K562 (cell line): ENCODE data around the gene PABPC1L. TPM values are rescaled to one million over a fixed set of nuclear protein-coding genes. Genes with fewer than 3 reads are reported as not detected.

Source experiments
- KDM4B ChIP-seq, 2 experiments: fragments of 450-650 bp in 1 of 2; sonication (generic) in 1 of 2; IDR thresholded peaks; 2 replicates each; pipeline ENCODE4 v1.6.1; 2016 to 2017; ENCODE audit warnings: borderline replicate concordance in 2 of 2, antibody characterized with exemption in 1 of 2, low read depth in 1 of 2, mild to moderate bottlenecking in 1 of 2
- L3MBTL2 ChIP-seq: fragments of 450-650 bp; IDR thresholded peaks from 2 replicates; pipeline ENCODE4 v1.6.1; 2016; ENCODE audit warnings: mild to moderate bottlenecking, moderate library complexity
- NCOA1 ChIP-seq: fragments of 450-650 bp; IDR thresholded peaks from 2 replicates; pipeline ENCODE4 v1.6.1; 2016; ENCODE audit warnings: low read depth
- VEZF1 ChIP-seq: fragments of 200-800 bp; sonication (Bioruptor generic); IDR thresholded peaks from 2 replicates; pipeline ENCODE4 v1.6.1; 2017; ENCODE audit warnings: missing genetic modification characterization, missing compliant biosample characterization
- ZBTB40 ChIP-seq, 2 experiments: fragments of 450-650 bp in 1 of 2; sonication (generic) in 1 of 2; formaldehyde crosslinking in 1 of 2; IDR thresholded peaks; 2 replicates each; pipeline versions ENCODE4 v1.7.1 to v1.9.0; 2016 to 2022; ENCODE audit warnings: inconsistent platforms in 1 of 2, mild to moderate bottlenecking in 1 of 2, missing genetic modification reagents in 1 of 2
- ZFP1 ChIP-seq: fragments of 450-650 bp; formaldehyde crosslinking; IDR thresholded peaks from 2 replicates; pipeline ENCODE4 v1.4.0; 2020; ENCODE audit warnings: mild to moderate bottlenecking, mixed read lengths
- polyA plus RNA-seq, 8 experiments: library from polyadenylated mRNA; depleted of rRNA in 4 of 8; stranded (reverse) in 5 of 8; unstranded in 3 of 8; fragments of >200 nt; fragmentation: Nextera tagmentation in 2 of 8; fragmentation: Illumina TruSeq in 1 of 8; extraction: Ambion mirVana in 2 of 8; extraction: Trizol in 1 of 8; gene quantifications; 2 replicates each; pipeline versions ENCODE4 v1.2.1 to v1.2.3, GENCODE V29; 2011 to 2014; ENCODE audit warnings: inconsistent platforms in 1 of 8, missing spikeins in 1 of 8
- total RNA-seq, 7 experiments: library from RNA; depleted of rRNA in 6 of 7; stranded (reverse); fragments of >200 nt in 6 of 7; fragmentation: Illumina TruSeq in 2 of 7; extraction: Trizol in 2 of 7; gene quantifications; 2 replicates each; pipeline versions ENCODE4 v1.2.1 to v1.2.3, GENCODE V29; 2011 to 2021; ENCODE audit warnings: low replicate concordance in 1 of 7

PABPC1L gene
- total and polyA plus RNA-seq, 9 of the 15 experiments (the other 6 are each of a cell fraction or from before 2014, with no cell fraction given), result 6.0 to 90.3 (median 15.8) TPM

- TF ChIP-seq ZBTB40 (IDR thresholded peaks at IDR 0.05) (peak; percentile 70), ZBTB40 (CRISPR knock-in tag; IDR thresholded peaks at IDR 0.05) (no peak), L3MBTL2 (peak; percentile 50; the same call in 1 of the 2 replicates), KDM4B (IDR thresholded peaks at IDR 0.05; ENCODE audit: borderline replicate concordance in 2 of 2, low read depth in 1 of 2) (0 out of 4 replicates have a peak, but pooled peaks of 1 of the 2 experiments have one; percentile 27), VEZF1 (peak; percentile 68), NCOA1 (0 out of 2 replicates have a peak, but pooled peaks have one; percentile 37), ZFP1 (no peak)
- TF ChIP-seq, all 486 proteins: peak for 75
Observed at GRCh38 chr20:44909872-44910689, at the start of gene PABPC1L (continued).
